H1 (cell line): ENCODE data around the gene EXOSC1. TPM values are rescaled to one million over a fixed set of nuclear protein-coding genes. Genes with fewer than 3 reads are reported as not detected.
"Not testable (repeated sequence)": the region's sequence is repeated elsewhere in the genome, so short reads cannot be mapped to it uniquely, and the experiment has no call there.

Experiments
- CTCF ChIA-PET: fragments of 300-600 bp; sonication (Branson Sonifier 250); formaldehyde crosslinking; loops from one replicate; lab custom pipeline; 2021; ENCODE audit not compliant: partially characterized antibody; lab: Charles Lee
- POLR2A ChIA-PET: fragments of 300-600 bp; sonication (Branson Sonifier 250); formaldehyde crosslinking; loops from one replicate; lab custom pipeline; 2021; ENCODE audit warnings: inconsistent platforms; ENCODE audit not compliant: partially characterized antibody; lab: Charles Lee
- DNase-seq, 2 experiments: peaks; one replicate each; pipeline versions ENCODE4 v3.0.0 to v3.0.0-alpha.2; 2010 to 2022; ENCODE audit warnings: low spot score in 2 of 2, low read depth in 1 of 2, mixed read lengths in 1 of 2
- FAIRE-seq: peaks from 2 replicates; lab custom pipeline; 2011; peaks lifted over from hg19 to GRCh38; lab: Jason Lieb, UNC
- H2AFZ ChIP-seq: 2 replicates; pipeline ENCODE4 v1.8.1; 2012; ENCODE audit warnings: low read length, inconsistent platforms
- H2AK5ac ChIP-seq: 2 replicates; pipeline ENCODE4 v1.6.1; 2013; ENCODE audit warnings: low read depth, low read length
- H2BK120ac ChIP-seq: replicated peaks from 2 replicates; pipeline ENCODE3; 2013; ENCODE audit warnings: low read depth, low read length, inconsistent platforms
- H2BK12ac ChIP-seq: 2 replicates; pipeline ENCODE4 v1.6.1; 2013; ENCODE audit warnings: low read depth, low read length
- H2BK15ac ChIP-seq: 2 replicates; pipeline ENCODE4 v1.6.1; 2013; ENCODE audit warnings: low read length
- H2BK20ac ChIP-seq: 2 replicates; pipeline ENCODE4 v1.6.1; 2013; ENCODE audit warnings: low read length
- H2BK5ac ChIP-seq: 2 replicates; pipeline ENCODE4 v1.6.1; 2013; ENCODE audit warnings: low read depth, low read length
- H3K14ac ChIP-seq: 2 replicates; pipeline ENCODE4 v1.6.1; 2013; ENCODE audit warnings: inconsistent platforms; ENCODE audit not compliant: insufficient read length
- H3K18ac ChIP-seq: 2 replicates; pipeline ENCODE4 v1.6.1; 2013; ENCODE audit warnings: low read length; ENCODE audit errors: extremely low read depth
- H3K23ac ChIP-seq: 2 replicates; pipeline ENCODE4 v1.6.1; 2013; ENCODE audit warnings: inconsistent platforms; ENCODE audit not compliant: insufficient read length
- H3K23me2 ChIP-seq: 2 replicates; pipeline ENCODE4 v1.6.1; 2013; ENCODE audit warnings: low read depth, low read length
- H3K27ac ChIP-seq: 2 replicates; pipeline ENCODE4 v1.6.1; 2011; ENCODE audit warnings: low read depth, low read length, inconsistent platforms
- H3K27me3 ChIP-seq, 4 experiments: replicated peaks in 1 of 4; 1 replicate in 1 of 4; 2 replicates in 3 of 4; pipeline versions ENCODE4 v1.6.1 to v1.8.1; 2011 to 2013; ENCODE audit warnings: low read length in 3 of 4, mild to moderate bottlenecking in 3 of 4, inconsistent platforms in 2 of 4, mixed read lengths in 2 of 4, moderate library complexity in 1 of 4; ENCODE audit not compliant: control insufficient read depth in 3 of 4, insufficient read depth in 3 of 4; ENCODE audit errors: extremely low read depth in 1 of 4
- H3K36me3 ChIP-seq, 4 experiments: 2 replicates each; pipeline versions ENCODE4 v1.6.1 to v1.8.1; 2011 to 2013; ENCODE audit warnings: mild to moderate bottlenecking in 4 of 4, low read length in 3 of 4, moderate library complexity in 2 of 4, control low read depth in 1 of 4, inconsistent platforms in 1 of 4; ENCODE audit not compliant: insufficient read depth in 4 of 4, control insufficient read depth in 2 of 4
- H3K4ac ChIP-seq: replicated peaks from 2 replicates; pipeline ENCODE3; 2013; ENCODE audit warnings: low read length, low read depth, mixed read lengths, inconsistent platforms; ENCODE audit not compliant: insufficient read length
- H3K4me1 ChIP-seq, 4 experiments: replicated peaks in 1 of 4; 1 replicate in 1 of 4; 2 replicates in 3 of 4; pipeline versions ENCODE4 v1.6.1 to v1.8.1; 2011 to 2013; ENCODE audit warnings: low read length in 3 of 4, inconsistent platforms in 2 of 4, mixed read lengths in 1 of 4; ENCODE audit not compliant: insufficient read depth in 4 of 4, control insufficient read depth in 3 of 4
- H3K4me2 ChIP-seq, 2 experiments: 2 replicates each; pipeline versions ENCODE4 v1.6.1 to v1.8.1; 2011 to 2013; ENCODE audit warnings: low read depth in 2 of 2, low read length in 2 of 2, control low read depth in 1 of 2, inconsistent platforms in 1 of 2, mild to moderate bottlenecking in 1 of 2; ENCODE audit not compliant: insufficient read depth in 1 of 2
- H3K4me3 ChIP-seq, 4 experiments: fragments of 200-600, 300-600 bp in 1 of 4; sonication (generic), shearing (Covaris generic), sonication (Bioruptor Twin) in 1 of 4; 2 replicates each; pipeline versions ENCODE4 v1.5.1 to v1.8.1; 2011 to 2016; ENCODE audit warnings: low read length in 4 of 4, low read depth in 3 of 4, control low read depth in 2 of 4, inconsistent platforms in 2 of 4, mild to moderate bottlenecking in 2 of 4, mixed read lengths in 1 of 4, moderate library complexity in 1 of 4; ENCODE audit not compliant: insufficient read depth in 2 of 4; ENCODE audit errors: extremely low read depth in 1 of 4
- H3K56ac ChIP-seq: replicated peaks from 2 replicates; pipeline ENCODE3; 2013; ENCODE audit warnings: low read depth, mild to moderate bottlenecking, mixed read lengths, low read length, inconsistent platforms; ENCODE audit not compliant: insufficient read length
- H3K79me1 ChIP-seq: 2 replicates; pipeline ENCODE4 v1.6.1; 2013; ENCODE audit warnings: low read depth, low read length, control low read depth
- H3K79me2 ChIP-seq, 2 experiments: 2 replicates each; pipeline versions ENCODE4 v1.6.1 to v1.8.1; 2012 to 2013; ENCODE audit warnings: low read length in 2 of 2, mild to moderate bottlenecking in 2 of 2, inconsistent platforms in 1 of 2; ENCODE audit not compliant: insufficient read depth in 2 of 2, control insufficient read depth in 1 of 2
- H3K9ac ChIP-seq, 4 experiments: replicated peaks in 1 of 4; 1 replicate in 1 of 4; 2 replicates in 3 of 4; pipeline versions ENCODE4 v1.6.1 to v1.8.1; 2011 to 2013; ENCODE audit warnings: low read depth in 3 of 4, low read length in 3 of 4, control low read depth in 2 of 4, mild to moderate bottlenecking in 2 of 4, moderate library complexity in 2 of 4, inconsistent platforms in 1 of 4; ENCODE audit errors: extremely low read depth in 1 of 4
- H3K9me3 ChIP-seq, 2 experiments: 2 replicates each; pipeline versions ENCODE4 v1.6.1 to v1.8.1; 2012 to 2013; ENCODE audit warnings: mild to moderate bottlenecking in 2 of 2, moderate library complexity in 2 of 2, control low read depth in 1 of 2, inconsistent platforms in 1 of 2, low read depth in 1 of 2, low read length in 1 of 2, mixed read lengths in 1 of 2; ENCODE audit not compliant: insufficient read depth in 2 of 2
- H4K20me1 ChIP-seq, 2 experiments: replicated peaks in 1 of 2; 2 replicates each; pipeline versions ENCODE3 to v1.8.1; 2011 to 2013; ENCODE audit warnings: inconsistent platforms in 2 of 2, low read length in 2 of 2, mild to moderate bottlenecking in 1 of 2; ENCODE audit not compliant: insufficient read depth in 2 of 2, control insufficient read depth in 1 of 2
- H4K5ac ChIP-seq: 2 replicates; pipeline ENCODE4 v1.6.1; 2013; ENCODE audit warnings: low read length, low read depth, mixed read lengths, inconsistent platforms; ENCODE audit not compliant: insufficient read length
- H4K8ac ChIP-seq: 2 replicates; pipeline ENCODE4 v1.8.0; 2013; ENCODE audit warnings: mild to moderate bottlenecking, moderate library complexity, low read length, inconsistent platforms; ENCODE audit not compliant: insufficient read depth; ENCODE audit errors: extremely low read depth
- H4K91ac ChIP-seq: replicated peaks from 2 replicates; pipeline ENCODE3; 2013; ENCODE audit warnings: low read length, mixed read lengths, inconsistent platforms; ENCODE audit not compliant: insufficient read length
- WGBS, 2 experiments: shearing (Covaris generic) in 1 of 2; methylation state at CpG; one replicate each; pipeline versions ENCODE4 v1.1.6 to v1.1.7; 2013 to 2015; ENCODE audit warnings: low lambda C conversion rate in 2 of 2, mixed read lengths in 2 of 2, inconsistent platforms in 1 of 2, low coverage in 1 of 2, missing lambda C conversion rate in 1 of 2; ENCODE audit not compliant: insufficient replicate concordance in 2 of 2, insufficient coverage in 1 of 2, insufficient read length in 1 of 2; ENCODE audit errors: extremely low coverage in 1 of 2, missing lambda C conversion rate in 1 of 2; 5-methylcytosine and 5-hydroxymethylcytosine counted together
- polyA plus RNA-seq, 7 experiments: library from polyadenylated mRNA; depleted of rRNA in 3 of 7; stranded (reverse) in 5 of 7; unstranded in 2 of 7; fragments of >200 nt in 5 of 7; fragments of 200-250 nt in 2 of 7; gene quantifications; 1 replicate in 5 of 7; 2 replicates in 1 of 7; 4 replicates in 1 of 7; pipeline versions ENCODE4 v1.2.1 to v1.2.3, GENCODE V29; 2011 to 2013; ENCODE audit warnings: missing spikeins in 2 of 7, mixed read lengths in 2 of 7
- total RNA-seq: library from RNA; stranded (reverse); fragmentation: NEBNext Ultra II Directional; extraction: Animal tissue kit (Norgen Biotek cat#: 25700); gene quantifications from 2 replicates; pipeline ENCODE4 v1.2.1, GENCODE V29; 2021

EXOSC1 gene
- total and polyA plus RNA-seq, 2 of the 8 experiments (the other 6 are each of a cell fraction or from before 2014, with no cell fraction given), result 52.1 to 68.1 TPM

DNA sequence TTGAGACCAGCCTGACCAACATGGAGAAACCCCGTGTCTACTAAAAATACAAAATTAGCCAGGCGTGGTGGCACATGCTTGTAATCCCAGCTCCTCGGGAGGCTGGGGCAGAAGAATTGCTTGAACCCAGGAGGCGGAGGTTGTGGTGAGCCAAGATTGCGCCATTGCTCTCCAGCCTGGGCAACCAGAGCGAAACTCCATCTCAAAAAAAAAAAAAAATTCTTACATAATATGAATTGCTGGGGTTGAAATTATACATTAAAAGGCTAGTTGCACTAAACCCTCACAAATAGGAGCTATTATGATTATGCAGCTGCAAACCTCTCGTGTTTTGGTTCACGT, 22.1 kb downstream of the EXOSC1 start:
- ChIA-PET POLR2A (interaction anchor here (0.6 to 2.0 kb wide), 5 partner anchors 9 to 636 kb away, joined by 3 to 11 read pairs (median 3); no protein-coding TSS in a partner anchor), CTCF (interaction anchor here (0.6 to 8.7 kb wide), 5 partner anchors 16 to 68 kb away, joined by 3 to 128 read pairs (median 3); no protein-coding TSS in a partner anchor)
- H2BK15ac ChIP-seq, H3K27me3 ChIP-seq, H2AFZ ChIP-seq, H3K4me2 ChIP-seq, H3K23ac ChIP-seq, H2AK5ac ChIP-seq, H4K5ac ChIP-seq, H2BK120ac ChIP-seq, H3K9ac ChIP-seq, H2BK12ac ChIP-seq, H2BK20ac ChIP-seq, H3K4me3 ChIP-seq, H3K9me3 ChIP-seq, H4K91ac ChIP-seq, FAIRE-seq, H3K14ac ChIP-seq, H3K4ac ChIP-seq, H3K56ac ChIP-seq, H4K20me1 ChIP-seq, H3K4me1 ChIP-seq, DNase-seq, H2BK5ac ChIP-seq, H3K79me1 ChIP-seq, H3K18ac ChIP-seq, H4K8ac ChIP-seq, H3K27ac ChIP-seq: not testable (repeated sequence)
- Histone ChIP-seq H3K23me2 (peaks cover 12% of the 10 kb centered on the region), H3K36me3 (peaks cover 0 to 15% (median 4%) of the 10 kb centered on the region in 4 experiments; a peak in 1 of 8 replicates), H3K79me2 (peaks cover 21 to 26% of the 10 kb centered on the region in 2 experiments)
- WGBS, 2 experiments, result 94% methylated on average over 8 of the region's 8 CpGs; no CpG with 5 or more reads in 1 of the 2 experiments
